Small intestine (tissue), 7 donors: Measurements from ENCODE around the gene PARVA. TPM values are rescaled to one million over a fixed set of nuclear protein-coding genes. Genes with fewer than 3 reads are reported as not detected.

Source experiments
- DNase-seq, 2 donors: peaks; one replicate each; pipeline versions ENCODE4 v3.0.0 to v3.0.0-alpha.2; 2013
- FAIRE-seq: peaks from 2 replicates; lab custom pipeline; 2012; peaks lifted over from hg19 to GRCh38; lab: Jason Lieb, UNC
- H3K27ac ChIP-seq, 3 donors: one replicate each; pipeline ENCODE4 v1.5.1; 2013; ENCODE audit warnings: low read length in 2 of 3, mild to moderate bottlenecking in 2 of 3, control low read depth in 1 of 3, inconsistent platforms in 1 of 3, low read depth in 1 of 3, moderate library complexity in 1 of 3
- H3K27me3 ChIP-seq, 3 donors: one replicate each; pipeline ENCODE4 v1.6.1; 2013; ENCODE audit warnings: low read length in 3 of 3, inconsistent platforms in 1 of 3; ENCODE audit not compliant: control insufficient read depth in 3 of 3, insufficient read depth in 3 of 3
- H3K36me3 ChIP-seq, 3 donors: one replicate each; pipeline ENCODE4 v1.6.1; 2013; ENCODE audit warnings: low read length in 3 of 3, inconsistent platforms in 1 of 3, low read depth in 1 of 3, mild to moderate bottlenecking in 1 of 3, moderate library complexity in 1 of 3; ENCODE audit not compliant: control insufficient read depth in 3 of 3, insufficient read depth in 2 of 3
- H3K4me1 ChIP-seq, 3 donors: one replicate each; pipeline ENCODE4 v1.6.1; 2013; ENCODE audit warnings: low read length in 2 of 3, inconsistent platforms in 1 of 3, low read depth in 1 of 3, mild to moderate bottlenecking in 1 of 3, moderate library complexity in 1 of 3; ENCODE audit not compliant: control insufficient read depth in 3 of 3, insufficient read depth in 2 of 3
- H3K4me3 ChIP-seq, 3 donors: one replicate each; pipeline ENCODE4 v1.5.1; 2013; ENCODE audit warnings: low read length in 3 of 3, control low read depth in 1 of 3, inconsistent platforms in 1 of 3, low read depth in 1 of 3, mild to moderate bottlenecking in 1 of 3, moderate library complexity in 1 of 3
- H3K9me3 ChIP-seq, 2 donors: one replicate each; pipeline ENCODE4 v1.6.1; 2013; ENCODE audit warnings: low read depth in 1 of 2, low read length in 1 of 2; ENCODE audit not compliant: control insufficient read depth in 2 of 2, insufficient read depth in 1 of 2
- WGBS, 3 donors: extraction: QIAGEN DNeasy Blood & Tissue Kit; methylation state at CpG; one replicate each; pipeline ENCODE4 v1.1.7; 2013; 5-methylcytosine and 5-hydroxymethylcytosine counted together
- polyA plus RNA-seq, 4 donors: library from polyadenylated mRNA; stranded (reverse) in 3 of 4; unstranded in 1 of 4; fragments of 200-250 nt in 3 of 4; fragments of 120-200 nt in 1 of 4; gene quantifications; one replicate each; pipeline versions ENCODE4 v1.2.1 to v1.2.3, GENCODE V29; 2013
- donor health status: healthy with polysubstance abuse.
- donor health status: control.
- donor health status: control.
- donor health status: Bipolar disorder and iron deficiency.
- donor health status: healthy.

PARVA gene
- polyA plus RNA-seq, 4 donors, result 6.5 to 22.1 (median 14.7) TPM

DNA sequence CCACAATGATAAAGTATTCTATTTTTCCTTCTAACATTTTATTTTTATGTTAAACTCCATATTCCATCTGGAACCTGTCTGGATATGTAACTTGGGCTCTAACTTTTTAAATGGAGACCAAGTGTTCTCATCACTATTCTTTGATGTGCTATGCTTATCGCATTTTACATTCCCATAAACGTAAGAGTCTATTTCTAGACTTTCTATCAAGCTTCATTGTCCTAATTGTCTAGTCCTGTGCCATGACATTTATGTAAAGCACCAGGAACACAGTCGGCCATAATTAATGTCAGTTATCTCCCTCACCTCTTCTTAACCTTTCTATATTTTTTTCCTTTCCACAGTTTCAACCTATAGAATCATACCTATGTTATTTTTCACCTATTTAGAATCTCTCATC, 183.0 kb downstream of the PARVA start:
- Histone ChIP-seq H3K4me3 (no peak overlapping the region), H3K27ac (no peak overlapping the region), H3K4me1 (no peaks in the 10 kb centered on the region), H3K36me3 (no peaks in the 10 kb centered on the region), H3K9me3 (no peaks in the 10 kb centered on the region), H3K27me3 (no peaks in the 10 kb centered on the region)
- FAIRE-seq, result no peak
- DNase-seq, result no peak
- 82 to 87% (median 84%) methylated on average over 3 of the region's 3 CpGs for WGBS, 3 donors

- H3K27ac ChIP-seq, result no peak overlapping the region
- no peaks in the 10 kb centered on the region for H3K4me1 ChIP-seq
- WGBS, 3 donors, result 47 to 60% (median 53%) methylated on average over 2 of the region's 2 CpGs
- H3K9me3 ChIP-seq, result no peaks in the 10 kb centered on the region
- DNase-seq, result no peak
- H3K36me3 ChIP-seq, result no peaks in the 10 kb centered on the region
- H3K4me3 ChIP-seq, result no peak overlapping the region
- no peak for FAIRE-seq
- no peaks in the 10 kb centered on the region for H3K27me3 ChIP-seq
Measured at GRCh38 chr11:12560861-12561260, 183.5 kb downstream of the PARVA start.

GRCh38 chr11:12564012-12564411, 186.6 kb downstream of the PARVA start:
- no peak for DNase-seq
- H3K9me3 ChIP-seq, result peaks cover 0 to 8% of the 10 kb centered on the region in 2 donors

GRCh38 chr11:12565406-12565805, 188.0 kb downstream of the PARVA start:
- FAIRE-seq (no peak), DNase-seq (no peak)
- Histone ChIP-seq H3K4me1 (no peaks in the 10 kb centered on the region), H3K27me3 (no peaks in the 10 kb centered on the region), H3K36me3 (no peaks in the 10 kb centered on the region), H3K4me3 (no peak overlapping the region), H3K9me3 (peaks cover 0 to 8% of the 10 kb centered on the region in 2 donors), H3K27ac (no peak overlapping the region)
- WGBS, 3 donors, result 67 to 82% (median 74%) methylated on average over 3 of the region's 3 CpGs

More at GRCh38 chr11:12564012-12564411, 186.6 kb downstream of the PARVA start:
- Histone ChIP-seq H3K4me1 (no peaks in the 10 kb centered on the region), H3K36me3 (no peaks in the 10 kb centered on the region), H3K4me3 (no peak overlapping the region), H3K27me3 (no peaks in the 10 kb centered on the region), H3K27ac (no peak overlapping the region)
- no peak for FAIRE-seq

DNA sequence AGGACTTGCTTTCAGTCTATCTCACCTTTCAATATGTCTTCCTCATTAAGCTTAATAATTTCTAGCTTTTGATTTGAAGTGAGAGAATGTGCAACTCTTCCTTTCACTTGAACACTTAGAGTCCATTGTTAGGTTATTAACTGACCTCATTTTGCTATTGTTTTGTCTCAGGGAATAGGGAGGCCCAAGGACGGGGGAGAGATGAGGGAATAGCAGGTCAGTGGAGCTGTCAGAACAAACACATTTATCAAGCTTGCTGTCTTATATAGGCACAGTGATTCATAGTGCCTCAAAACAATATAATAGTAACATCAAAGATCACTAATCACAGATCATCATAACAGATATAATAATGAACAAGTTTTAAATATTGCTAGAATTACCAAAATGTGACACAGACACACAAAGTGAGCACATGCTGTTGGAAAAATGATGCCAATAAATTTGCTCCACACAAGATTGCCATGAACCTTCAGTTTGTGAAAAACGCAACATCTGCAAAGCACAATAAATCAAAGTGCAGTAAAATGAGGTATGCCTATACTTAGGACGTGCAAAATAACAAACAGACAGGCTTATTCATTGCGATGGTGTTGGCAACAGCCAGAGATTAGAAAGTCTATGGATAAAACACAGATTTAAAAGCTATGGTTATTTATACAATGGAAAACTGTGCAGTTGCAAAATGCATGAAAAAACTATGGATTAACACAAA, 190.5 kb downstream of the PARVA start:
- no peak for FAIRE-seq
- Histone ChIP-seq H3K27me3 (no peaks in the 10 kb centered on the region), H3K4me1 (no peaks in the 10 kb centered on the region), H3K9me3 (peaks cover 0 to 8% of the 10 kb centered on the region in 2 donors), H3K36me3 (no peaks in the 10 kb centered on the region), H3K4me3 (no peak overlapping the region), H3K27ac (no peak overlapping the region)
- DNase-seq, result no peak
- WGBS, 3 donors, result 34 to 56% (median 48%) methylated on average over 4 of the region's 4 CpGs

DNA sequence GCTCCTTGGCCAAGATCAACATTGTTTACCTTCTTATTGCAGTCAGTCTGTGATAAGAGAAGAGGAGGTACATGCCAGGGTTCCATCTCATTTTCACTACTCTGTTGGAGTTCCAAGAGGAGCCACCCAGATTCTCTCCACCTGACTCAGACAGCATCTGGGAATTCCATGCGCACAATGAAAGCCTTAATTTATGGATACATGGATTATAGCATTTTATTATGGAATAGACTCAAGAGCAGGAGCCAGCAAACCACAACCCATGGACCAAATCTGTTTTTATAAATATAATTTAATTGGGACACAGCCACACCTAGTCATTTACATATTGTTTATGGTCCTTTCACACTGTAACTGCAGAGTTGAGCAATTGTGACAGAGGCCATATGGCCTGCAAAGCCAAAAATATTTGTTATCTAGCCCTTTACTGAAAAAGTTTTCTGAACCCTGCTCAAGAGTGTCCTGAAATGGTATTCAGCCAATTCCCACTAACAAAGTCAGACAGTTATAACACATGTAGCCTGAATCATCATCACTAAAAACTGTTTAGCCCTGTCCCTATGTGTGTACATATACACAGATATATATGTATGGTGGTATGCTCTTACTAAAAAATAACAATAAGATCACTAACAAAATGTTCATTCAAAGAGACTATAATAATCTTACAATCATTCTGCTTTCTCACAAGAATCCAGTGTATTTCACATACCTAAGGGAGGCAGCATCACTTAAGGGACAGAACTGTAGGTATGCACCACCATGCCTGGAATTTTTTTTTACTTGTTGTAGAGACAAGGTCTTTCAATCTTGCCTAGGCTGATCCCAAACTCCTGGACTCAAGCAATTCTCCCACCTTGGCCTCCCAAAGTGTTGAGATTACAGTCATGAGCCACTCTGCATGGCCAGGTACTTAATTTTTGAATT, 192.4 kb downstream of the PARVA start:
- Histone ChIP-seq H3K9me3 (peaks cover 0 to 8% of the 10 kb centered on the region in 2 donors), H3K4me3 (no peak overlapping the region), H3K27ac (no peak overlapping the region), H3K4me1 (no peaks in the 10 kb centered on the region), H3K36me3 (no peaks in the 10 kb centered on the region), H3K27me3 (no peaks in the 10 kb centered on the region)
- FAIRE-seq, result no peak
- no peak for DNase-seq
- WGBS, 3 donors, result 93 to 100% (median 98%) methylated on average over 1 of the region's 1 CpG

- H3K27ac ChIP-seq, result no peak overlapping the region
- WGBS, 3 donors, result 83 to 90% (median 84%) methylated on average over 1 of the region's 1 CpG
- no peaks in the 10 kb centered on the region for H3K9me3 ChIP-seq
- no peaks in the 10 kb centered on the region for H3K4me1 ChIP-seq
- no peak for DNase-seq
- H3K27me3 ChIP-seq, result no peaks in the 10 kb centered on the region
- no peak for FAIRE-seq
- no peaks in the 10 kb centered on the region for H3K36me3 ChIP-seq
- H3K4me3 ChIP-seq, result no peak overlapping the region
Measured at GRCh38 chr11:12573707-12574485, 196.5 kb downstream of the PARVA start.
